ENCODE measurements around the gene PSMB8.

DNA sequence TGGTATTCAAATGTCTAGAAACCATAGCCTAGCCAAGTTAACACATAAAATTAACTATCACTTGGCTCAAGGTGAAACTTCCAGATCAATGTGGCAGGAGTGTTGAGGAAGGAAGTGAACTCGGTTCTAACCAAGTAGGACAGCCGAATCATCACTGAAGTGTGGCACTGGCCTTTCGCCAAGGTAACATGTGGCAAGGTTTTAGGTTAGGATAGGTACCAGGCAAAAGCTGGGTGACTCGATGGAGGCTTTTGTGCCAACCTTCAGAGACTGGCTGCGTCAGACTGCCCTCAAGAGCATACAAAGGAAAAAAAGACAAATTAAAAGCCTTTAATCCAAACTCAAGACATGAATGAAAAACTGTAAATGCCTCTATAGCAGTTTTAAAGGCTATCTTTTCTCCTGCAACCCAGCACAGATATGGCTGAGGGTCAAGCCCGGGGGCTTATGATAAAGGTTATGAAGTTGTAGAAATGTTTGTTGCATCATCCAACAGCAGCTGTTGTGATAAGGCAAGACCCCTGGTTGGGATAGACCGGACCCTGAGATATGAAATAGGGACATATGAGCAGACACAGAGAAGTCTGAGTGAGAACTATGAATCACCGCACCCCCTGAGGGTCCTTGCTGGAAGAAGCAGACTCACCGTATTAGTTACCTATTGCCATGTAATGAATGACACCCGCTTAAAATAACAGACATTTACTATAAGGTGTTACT is 22.0 kb upstream of the PSMB8 start:
- TF ChIP-seq, protein P1, sequence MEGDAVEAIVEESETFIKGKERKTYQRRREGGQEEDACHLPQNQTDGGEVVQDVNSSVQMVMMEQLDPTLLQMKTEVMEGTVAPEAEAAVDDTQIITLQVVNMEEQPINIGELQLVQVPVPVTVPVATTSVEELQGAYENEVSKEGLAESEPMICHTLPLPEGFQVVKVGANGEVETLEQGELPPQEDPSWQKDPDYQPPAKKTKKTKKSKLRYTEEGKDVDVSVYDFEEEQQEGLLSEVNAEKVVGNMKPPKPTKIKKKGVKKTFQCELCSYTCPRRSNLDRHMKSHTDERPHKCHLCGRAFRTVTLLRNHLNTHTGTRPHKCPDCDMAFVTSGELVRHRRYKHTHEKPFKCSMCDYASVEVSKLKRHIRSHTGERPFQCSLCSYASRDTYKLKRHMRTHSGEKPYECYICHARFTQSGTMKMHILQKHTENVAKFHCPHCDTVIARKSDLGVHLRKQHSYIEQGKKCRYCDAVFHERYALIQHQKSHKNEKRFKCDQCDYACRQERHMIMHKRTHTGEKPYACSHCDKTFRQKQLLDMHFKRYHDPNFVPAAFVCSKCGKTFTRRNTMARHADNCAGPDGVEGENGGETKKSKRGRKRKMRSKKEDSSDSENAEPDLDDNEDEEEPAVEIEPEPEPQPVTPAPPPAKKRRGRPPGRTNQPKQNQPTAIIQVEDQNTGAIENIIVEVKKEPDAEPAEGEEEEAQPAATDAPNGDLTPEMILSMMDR (IDR thresholded peaks at IDR 0.05; ENCODE audit: low read depth, low read length): no peak
- TF ChIP-seq EZH2phosphoT487 (IDR thresholded peaks at IDR 0.05; ENCODE audit: low read depth): no peak

Data from OCI-LY3 (cell line).